WTC11 (cell line): Measurements from ENCODE around the gene ITGAL. TPM values are rescaled to one million over a fixed set of nuclear protein-coding genes. Genes with fewer than 3 reads are reported as not detected.

Source experiments
- ATAC-seq: fragments of 200-7000 bp; cut with Tn5 transposase; 2 replicates; pipeline ENCODE4 v1.10.0; 2021; ENCODE audit warnings: mild to moderate bottlenecking, moderate library complexity
- CTCF ChIA-PET: fragments of 300-600 bp; sonication (Branson Sonifier 250); formaldehyde crosslinking; loops from one replicate; lab custom pipeline; 2021; ENCODE audit warnings: antibody characterized with exemption; lab: Charles Lee
- POLR2A ChIA-PET: fragments of 350-600 bp; sonication (Branson Sonifier 250); formaldehyde crosslinking; loops from one replicate; lab custom pipeline; 2021; ENCODE audit warnings: antibody characterized with exemption; lab: Charles Lee
- DNase-seq: peaks from one replicate; pipeline ENCODE4 v3.0.0; 2021; ENCODE audit warnings: low spot score
- H3K27ac Mint-ChIP-seq: 2 replicates; pipeline ENCODE4 v1.8.0; 2021; ENCODE audit warnings: mixed read lengths
- H3K27me3 Mint-ChIP-seq: 2 replicates; pipeline ENCODE4 v1.8.0; 2021; ENCODE audit warnings: low read depth, mild to moderate bottlenecking, moderate library complexity, mixed read lengths
- H3K36me3 Mint-ChIP-seq: 2 replicates; pipeline ENCODE4 v1.8.0; 2021; ENCODE audit warnings: mixed read lengths
- H3K4me1 Mint-ChIP-seq: 2 replicates; pipeline ENCODE4 v1.8.0; 2022; ENCODE audit warnings: mixed read lengths
- H3K4me3 Mint-ChIP-seq: 2 replicates; pipeline ENCODE4 v1.8.0; 2021; ENCODE audit warnings: mild to moderate bottlenecking, moderate library complexity, mixed read lengths
- H3K9me3 Mint-ChIP-seq: 2 replicates; pipeline ENCODE4 v1.8.0; 2021; ENCODE audit warnings: mixed read lengths
- CREB1 ChIP-seq: sonication (generic); formaldehyde crosslinking; IDR thresholded peaks from 2 replicates; pipeline ENCODE4 v1.8.0; 2023; ENCODE audit warnings: mild to moderate bottlenecking, missing genetic modification reagents
- FOXP4 ChIP-seq: sonication (generic); formaldehyde crosslinking; IDR thresholded peaks from 2 replicates; pipeline ENCODE4 v1.8.0; 2022; ENCODE audit warnings: mild to moderate bottlenecking, missing genetic modification reagents
- GABPB1 ChIP-seq: sonication (generic); formaldehyde crosslinking; IDR thresholded peaks from 2 replicates; pipeline ENCODE4 v1.8.1; 2023; ENCODE audit warnings: mild to moderate bottlenecking, missing genetic modification reagents
- IRF1 ChIP-seq: sonication (generic); formaldehyde crosslinking; IDR thresholded peaks from 2 replicates; pipeline ENCODE4 v1.8.0; 2023; ENCODE audit warnings: missing genetic modification reagents
- JUN ChIP-seq: sonication (generic); formaldehyde crosslinking; IDR thresholded peaks from 2 replicates; pipeline ENCODE4 v1.8.0; 2023; ENCODE audit warnings: mild to moderate bottlenecking, missing genetic modification reagents
- MXD4 ChIP-seq: fragments of 250-450 bp; sonication (Bioruptor Pico); IDR thresholded peaks from 2 replicates; pipeline ENCODE4 v1.8.0; 2021; ENCODE audit warnings: mild to moderate bottlenecking, moderate library complexity, borderline replicate concordance
- MYBL2 ChIP-seq: sonication (generic); formaldehyde crosslinking; IDR thresholded peaks from 2 replicates; pipeline ENCODE4 v1.8.1; 2023; ENCODE audit warnings: mild to moderate bottlenecking, moderate library complexity, missing genetic modification reagents
- NFYB ChIP-seq: sonication (generic); formaldehyde crosslinking; conservative IDR thresholded peaks from 2 replicates; pipeline ENCODE4 v1.8.0; 2022; ENCODE audit warnings: low read depth, missing genetic modification reagents
- RELA ChIP-seq: sonication (generic); formaldehyde crosslinking; IDR thresholded peaks from 2 replicates; pipeline ENCODE4 v1.8.1; 2022; ENCODE audit warnings: missing genetic modification reagents, mild to moderate bottlenecking, borderline replicate concordance
- TP53 ChIP-seq: sonication (generic); formaldehyde crosslinking; IDR thresholded peaks from 2 replicates; pipeline ENCODE4 v1.8.1; 2023; ENCODE audit warnings: mild to moderate bottlenecking, missing genetic modification reagents
- ZBTB43 ChIP-seq: sonication (generic); formaldehyde crosslinking; IDR thresholded peaks from 2 replicates; pipeline ENCODE4 v1.8.1; 2023; ENCODE audit warnings: mild to moderate bottlenecking, missing genetic modification reagents
- ZNF121 ChIP-seq: sonication (generic); formaldehyde crosslinking; IDR thresholded peaks from 2 replicates; pipeline ENCODE4 v1.8.0; 2023; ENCODE audit warnings: missing genetic modification reagents
- ZNF512 ChIP-seq: sonication (generic); formaldehyde crosslinking; IDR thresholded peaks from 2 replicates; pipeline ENCODE4 v1.8.1; 2022; ENCODE audit warnings: missing genetic modification reagents, borderline replicate concordance
- ZNF671 ChIP-seq: fragments of 250-450 bp; sonication (Bioruptor Pico); IDR thresholded peaks from 2 replicates; pipeline ENCODE4 v1.8.0; 2021; ENCODE audit warnings: mild to moderate bottlenecking
- total RNA-seq: library from RNA; stranded (reverse); gene quantifications from 3 replicates; pipeline ENCODE4 v1.2.3, GENCODE V29; 2021
- TF ChIP-seq, protein P1 (sequence below): fragments of 250-450 bp; sonication (Bioruptor Pico); conservative IDR thresholded peaks from 2 replicates; pipeline ENCODE4 v1.9.0; 2021; ENCODE audit warnings: mild to moderate bottlenecking
- TF ChIP-seq, protein P2 (sequence below): sonication (generic); formaldehyde crosslinking; IDR thresholded peaks from 2 replicates; pipeline ENCODE4 v1.8.0; 2023; ENCODE audit warnings: mild to moderate bottlenecking, missing genetic modification reagents

The ITGAL gene
- total RNA-seq, 1 experiment from 2014 or later = 1.0 TPM

DNA sequence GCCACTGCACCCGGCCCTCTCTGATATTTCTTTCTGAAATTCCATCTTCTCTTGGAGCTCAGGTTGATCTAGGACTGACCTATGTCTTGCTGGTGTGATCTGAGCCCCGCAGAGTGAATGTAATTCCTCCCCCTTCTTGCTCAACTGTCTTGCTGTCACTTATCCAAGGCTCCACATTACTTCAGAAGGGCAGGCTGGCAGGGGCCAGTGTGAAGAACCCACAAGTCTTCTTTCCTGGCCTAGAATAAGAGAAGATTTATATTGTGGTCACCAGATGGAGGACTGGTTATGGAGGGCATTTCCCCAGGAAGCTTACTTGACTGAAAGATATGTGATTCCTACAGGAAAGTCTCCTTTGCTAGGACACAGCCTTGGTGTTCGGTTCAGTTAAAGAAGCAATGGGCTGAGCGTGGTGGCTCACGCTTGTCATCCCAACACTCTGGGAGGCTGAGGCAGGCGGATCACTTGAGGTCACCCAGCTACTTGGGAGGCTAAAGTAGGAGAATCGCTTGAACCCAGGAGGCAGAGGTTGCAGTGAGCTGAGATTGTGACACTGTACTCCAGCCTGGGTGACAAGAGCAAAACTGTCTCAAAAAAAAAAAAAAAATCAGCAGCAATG lies 13.4 kb downstream of the ITGAL start:
- Mint-ChIP-seq H3K9me3 (no peaks in the 10 kb centered on the region), H3K4me3 (no peak overlapping the region), H3K36me3 (no peaks in the 10 kb centered on the region), H3K27me3 (peaks cover 9% of the 10 kb centered on the region), H3K27ac (no peak overlapping the region), H3K4me1 (peaks cover 14% of the 10 kb centered on the region)
- no peak for ATAC-seq
- no peak for DNase-seq
- CTCF ChIA-PET = interaction anchor here (0.7 kb wide), 1 partner anchor 56 kb away, joined by 3 read pairs; the partner anchor contains the start of gene DCTPP1
- POLR2A ChIA-PET = no interaction called here
- TF ChIP-seq MXD4 (CRISPR knock-in tag) (no peak), ZNF671 (no peak), MYBL2 (CRISPR knock-in tag) (no peak), ZBTB43 (CRISPR knock-in tag) (no peak), NFYB (CRISPR knock-in tag) (no peak), CREB1 (CRISPR knock-in tag) (no peak)
- TF ChIP-seq, protein P1, sequence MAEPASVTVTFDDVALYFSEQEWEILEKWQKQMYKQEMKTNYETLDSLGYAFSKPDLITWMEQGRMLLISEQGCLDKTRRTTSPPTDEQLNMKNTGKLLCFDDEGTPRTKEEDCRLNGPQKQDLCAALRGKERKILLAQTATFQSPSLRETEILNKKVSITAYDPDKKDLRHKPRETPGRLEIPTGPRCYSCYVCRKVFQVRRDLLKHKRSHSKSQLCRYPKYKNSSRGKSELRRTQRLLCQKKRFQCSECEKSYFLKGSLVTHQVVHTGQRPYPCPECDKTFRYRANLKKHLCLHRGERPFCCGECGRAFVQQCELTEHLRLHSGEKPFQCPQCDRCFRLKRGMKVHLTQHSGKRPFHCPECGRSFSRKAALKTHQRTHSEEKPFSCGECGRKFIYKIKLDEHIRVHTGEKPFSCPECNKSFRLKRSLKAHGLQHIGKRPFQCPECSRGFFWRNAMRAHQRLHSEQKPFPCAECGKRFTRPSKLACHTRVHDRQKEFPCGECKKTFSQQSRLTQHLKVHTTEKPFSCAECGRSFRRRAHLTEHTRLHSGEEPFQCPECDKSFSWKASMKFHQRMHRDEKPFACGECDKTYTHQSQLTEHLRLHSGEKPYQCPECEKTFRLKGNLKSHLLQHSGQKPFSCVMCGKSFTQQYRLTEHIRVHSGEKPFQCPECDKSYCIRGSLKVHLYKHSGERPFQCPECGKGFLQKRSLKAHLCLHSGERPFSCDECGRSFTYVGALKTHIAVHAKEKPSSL (CRISPR knock-in tag) = no peak

- DNase-seq (peak; percentile 34), ATAC-seq (peak; percentile 67)
- POLR2A ChIA-PET = no interaction called here
Observed at GRCh38 chr16:30488764-30489605, 16.4 kb downstream of the ITGAL start.

DNA sequence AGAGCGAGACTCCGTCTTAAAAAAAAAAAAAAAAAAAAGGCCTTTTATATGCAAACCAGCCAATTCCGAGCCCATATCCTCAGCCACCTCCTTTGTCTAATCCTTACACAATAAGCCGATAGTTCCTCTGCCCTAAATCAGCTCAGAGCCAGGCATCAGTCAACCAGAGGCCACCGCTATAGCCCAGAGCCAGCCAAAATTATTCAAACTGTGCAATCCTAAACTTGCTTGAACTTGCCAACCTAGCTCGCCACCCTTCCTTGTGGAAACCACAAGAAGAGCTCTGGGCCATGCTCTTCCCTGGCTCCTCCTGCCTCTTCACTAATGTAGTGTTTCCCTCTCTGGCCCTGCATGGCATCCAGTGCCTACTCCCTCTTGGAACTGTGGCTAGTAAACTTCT lies 17.7 kb downstream of the ITGAL start:
- Mint-ChIP-seq H3K9me3 (no peaks in the 10 kb centered on the region), H3K36me3 (no peaks in the 10 kb centered on the region), H3K27ac (0 out of 2 replicates have a peak overlapping the region, but pooled peaks have one; percentile 21), H3K27me3 (peaks cover 9% of the 10 kb centered on the region; the same call in 1 of the 2 replicates), H3K4me3 (no peak overlapping the region), H3K4me1 (peaks cover 14% of the 10 kb centered on the region)
- no peak for DNase-seq
- CTCF ChIA-PET = interaction anchor here (1.9 kb wide), 1 partner anchor 45 kb away, joined by 4 read pairs; the partner anchor contains the start of gene ZNF747
- no peak for ATAC-seq
- POLR2A ChIA-PET = interaction anchor here (0.7 kb wide), 2 partner anchors 20 to 67 kb away, joined by 4 to 5 read pairs; no protein-coding TSS in a partner anchor
- TF ChIP-seq ZNF512 (CRISPR knock-in tag) (no peak), RELA (no peak), IRF1 (no peak), TP53 (no peak), JUN (CRISPR knock-in tag) (no peak), FOXP4 (CRISPR knock-in tag) (no peak)

More at GRCh38 chr16:30488764-30489605, 16.4 kb downstream of the ITGAL start:
- H3K27me3 Mint-ChIP-seq = peaks cover 5% of the 10 kb centered on the region; the same call in 1 of the 2 replicates
- CTCF ChIA-PET = interaction anchor here (0.7 to 1.3 kb wide), 5 partner anchors 13 to 127 kb away, joined by 3 to 6 read pairs (median 3); partner anchors contain the start of genes DCTPP1 and TBC1D10B
- TF ChIP-seq ZNF121 = peak; percentile 68; the same call in 1 of the 2 replicates
- TF ChIP-seq GABPB1 = peak; percentile 56
- TF ChIP-seq, protein P2, sequence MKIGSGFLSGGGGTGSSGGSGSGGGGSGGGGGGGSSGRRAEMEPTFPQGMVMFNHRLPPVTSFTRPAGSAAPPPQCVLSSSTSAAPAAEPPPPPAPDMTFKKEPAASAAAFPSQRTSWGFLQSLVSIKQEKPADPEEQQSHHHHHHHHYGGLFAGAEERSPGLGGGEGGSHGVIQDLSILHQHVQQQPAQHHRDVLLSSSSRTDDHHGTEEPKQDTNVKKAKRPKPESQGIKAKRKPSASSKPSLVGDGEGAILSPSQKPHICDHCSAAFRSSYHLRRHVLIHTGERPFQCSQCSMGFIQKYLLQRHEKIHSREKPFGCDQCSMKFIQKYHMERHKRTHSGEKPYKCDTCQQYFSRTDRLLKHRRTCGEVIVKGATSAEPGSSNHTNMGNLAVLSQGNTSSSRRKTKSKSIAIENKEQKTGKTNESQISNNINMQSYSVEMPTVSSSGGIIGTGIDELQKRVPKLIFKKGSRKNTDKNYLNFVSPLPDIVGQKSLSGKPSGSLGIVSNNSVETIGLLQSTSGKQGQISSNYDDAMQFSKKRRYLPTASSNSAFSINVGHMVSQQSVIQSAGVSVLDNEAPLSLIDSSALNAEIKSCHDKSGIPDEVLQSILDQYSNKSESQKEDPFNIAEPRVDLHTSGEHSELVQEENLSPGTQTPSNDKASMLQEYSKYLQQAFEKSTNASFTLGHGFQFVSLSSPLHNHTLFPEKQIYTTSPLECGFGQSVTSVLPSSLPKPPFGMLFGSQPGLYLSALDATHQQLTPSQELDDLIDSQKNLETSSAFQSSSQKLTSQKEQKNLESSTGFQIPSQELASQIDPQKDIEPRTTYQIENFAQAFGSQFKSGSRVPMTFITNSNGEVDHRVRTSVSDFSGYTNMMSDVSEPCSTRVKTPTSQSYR (CRISPR knock-in tag) = no peak
- no peaks in the 10 kb centered on the region for H3K36me3 Mint-ChIP-seq
- H3K9me3 Mint-ChIP-seq = no peaks in the 10 kb centered on the region
- peaks cover 14% of the 10 kb centered on the region for H3K4me1 Mint-ChIP-seq
- H3K27ac Mint-ChIP-seq = peak overlapping the region; percentile 19; the same call in 1 of the 2 replicates
- no peak overlapping the region for H3K4me3 Mint-ChIP-seq
